CD4-positive, CD25-positive, alpha-beta regulatory T cell (primary cell): Measurements from ENCODE around the gene CACNA1B. TPM values are rescaled to one million over a fixed set of nuclear protein-coding genes. Genes with fewer than 3 reads are reported as not detected.
"Not testable (repeated sequence)": the region's sequence is repeated elsewhere in the genome, so short reads cannot be mapped to it uniquely, and the experiment has no call there.

Source experiments
- ATAC-seq, 2 donors: fragments of 150-1000 bp; cut with Tn5 transposase; one replicate each; pipeline ENCODE4 v1.10.0; 2021; ENCODE audit warnings: low read depth in 2 of 2, moderate number of reproducible peaks in 2 of 2, moderate library complexity in 1 of 2
- DNase-seq, 3 donors: peaks; one replicate each; pipeline versions ENCODE4 v3.0.0 to v3.0.0-alpha.2; 2012 to 2022; ENCODE audit warnings: mixed read lengths in 1 of 3
- H3K27ac ChIP-seq: one replicate; pipeline ENCODE4 v1.7.0; 2013; ENCODE audit warnings: mild to moderate bottlenecking, low read length; ENCODE audit not compliant: insufficient read depth, poor library complexity, severe bottlenecking
- H3K27me3 ChIP-seq: one replicate; pipeline ENCODE4 v1.7.0; 2013; ENCODE audit warnings: low read length; ENCODE audit not compliant: control insufficient read depth, insufficient read depth
- H3K36me3 ChIP-seq: one replicate; pipeline ENCODE4 v1.7.0; 2013; ENCODE audit warnings: mild to moderate bottlenecking, low read length, moderate library complexity; ENCODE audit not compliant: control insufficient read depth, insufficient read depth
- H3K4me1 ChIP-seq: 2 replicates; pipeline ENCODE4 v1.7.0; 2013; ENCODE audit warnings: mild to moderate bottlenecking, low read length; ENCODE audit not compliant: insufficient read depth, control insufficient read depth, poor library complexity, severe bottlenecking
- H3K4me3 ChIP-seq: one replicate; pipeline ENCODE4 v1.7.0; 2013; ENCODE audit warnings: low read depth, mild to moderate bottlenecking, low read length, moderate library complexity
- H3K9me3 ChIP-seq, 2 experiments: 1 replicate in 1 of 2; 2 replicates in 1 of 2; pipeline ENCODE4 v1.7.0; 2013; ENCODE audit warnings: low read length in 2 of 2, mild to moderate bottlenecking in 1 of 2, moderate library complexity in 1 of 2; ENCODE audit not compliant: control insufficient read depth in 2 of 2
- H3K27ac Mint-ChIP-seq, 3 donors: one replicate each; pipeline ENCODE4 v1.8.0; 2020 to 2022; ENCODE audit warnings: mild to moderate bottlenecking in 3 of 3, mixed read lengths in 3 of 3, moderate library complexity in 2 of 3
- H3K27me3 Mint-ChIP-seq: one replicate; pipeline ENCODE4 v1.8.0; 2022; ENCODE audit warnings: mild to moderate bottlenecking, mixed read lengths
- H3K36me3 Mint-ChIP-seq: one replicate; pipeline ENCODE4 v1.8.0; 2020; ENCODE audit warnings: mixed read lengths
- H3K4me1 Mint-ChIP-seq, 4 donors: one replicate each; pipeline ENCODE4 v1.8.0; 2020 to 2022; ENCODE audit warnings: mixed read lengths in 4 of 4, mild to moderate bottlenecking in 1 of 4
- H3K4me3 Mint-ChIP-seq, 4 donors: one replicate each; pipeline ENCODE4 v1.8.0; 2020 to 2022; ENCODE audit warnings: mild to moderate bottlenecking in 4 of 4, mixed read lengths in 4 of 4, moderate library complexity in 3 of 4
- H3K9me3 Mint-ChIP-seq, 7 donors: one replicate each; pipeline ENCODE4 v1.8.0; 2020 to 2022; ENCODE audit warnings: mixed read lengths in 7 of 7, mild to moderate bottlenecking in 3 of 7, moderate library complexity in 2 of 7
- polyA plus RNA-seq, 4 donors: library from polyadenylated mRNA; unstranded; fragments of 300-500 nt; fragmentation: Illumina TruSeq; gene quantifications; one replicate each; pipeline ENCODE4 v1.2.3, GENCODE V29; 2021
- total RNA-seq: library from RNA; stranded (reverse); gene quantifications from one replicate; pipeline ENCODE4 v1.2.3, GENCODE V29; 2022

The CACNA1B gene
- total and polyA plus RNA-seq, 5 donors from 2014 or later: not detected

GRCh38 chr9:137884547-137884946 is 7.0 kb downstream of the CACNA1B start:
- not testable (repeated sequence) for H3K27ac ChIP-seq, H3K9me3 Mint-ChIP-seq, H3K4me1 ChIP-seq, H3K36me3 ChIP-seq, H3K4me1 Mint-ChIP-seq, H3K27ac Mint-ChIP-seq, H3K9me3 ChIP-seq, H3K4me3 Mint-ChIP-seq, ATAC-seq, H3K36me3 Mint-ChIP-seq, H3K27me3 Mint-ChIP-seq, H3K27me3 ChIP-seq, DNase-seq, H3K4me3 ChIP-seq

- not testable (repeated sequence) for H3K4me1 ChIP-seq, H3K9me3 ChIP-seq, H3K36me3 Mint-ChIP-seq, H3K4me3 Mint-ChIP-seq, H3K27ac ChIP-seq, H3K27me3 ChIP-seq, ATAC-seq, H3K9me3 Mint-ChIP-seq, H3K4me1 Mint-ChIP-seq, H3K4me3 ChIP-seq, H3K27ac Mint-ChIP-seq, DNase-seq, H3K27me3 Mint-ChIP-seq, H3K36me3 ChIP-seq
Observed at GRCh38 chr9:137885121-137885520, 7.5 kb downstream of the CACNA1B start.

- not testable (repeated sequence) for H3K9me3 ChIP-seq, ATAC-seq, H3K36me3 Mint-ChIP-seq, H3K36me3 ChIP-seq, H3K27ac ChIP-seq, H3K4me3 ChIP-seq, H3K4me3 Mint-ChIP-seq, H3K27me3 Mint-ChIP-seq, H3K4me1 ChIP-seq, H3K27ac Mint-ChIP-seq, H3K9me3 Mint-ChIP-seq, H3K4me1 Mint-ChIP-seq, DNase-seq, H3K27me3 ChIP-seq
Observed at GRCh38 chr9:137888621-137889020, 11.0 kb downstream of the CACNA1B start.

GRCh38 chr9:137889966-137890365 is 12.4 kb downstream of the CACNA1B start:
- not testable (repeated sequence) for H3K27ac Mint-ChIP-seq, ATAC-seq, H3K36me3 ChIP-seq, H3K27ac ChIP-seq, H3K27me3 ChIP-seq, H3K9me3 ChIP-seq, H3K4me1 Mint-ChIP-seq, H3K4me3 ChIP-seq, H3K36me3 Mint-ChIP-seq, H3K27me3 Mint-ChIP-seq, H3K4me1 ChIP-seq, DNase-seq, H3K9me3 Mint-ChIP-seq, H3K4me3 Mint-ChIP-seq

GRCh38 chr9:137890768-137891587 is 13.4 kb downstream of the CACNA1B start:
- not testable (repeated sequence) for H3K36me3 Mint-ChIP-seq, H3K9me3 ChIP-seq, H3K4me3 ChIP-seq, ATAC-seq, H3K9me3 Mint-ChIP-seq, DNase-seq, H3K4me1 ChIP-seq, H3K4me3 Mint-ChIP-seq, H3K4me1 Mint-ChIP-seq, H3K27me3 Mint-ChIP-seq, H3K27ac ChIP-seq, H3K36me3 ChIP-seq, H3K27ac Mint-ChIP-seq, H3K27me3 ChIP-seq

GRCh38 chr9:137891588-137892423 is 14.2 kb downstream of the CACNA1B start:
- H3K27ac Mint-ChIP-seq: no peak overlapping the region

GRCh38 chr9:137892424-137893191 is 15.0 kb downstream of the CACNA1B start:
- H3K36me3 ChIP-seq: no peaks in the 10 kb centered on the region
- Mint-ChIP-seq H3K4me1 (no peaks in the 10 kb centered on the region), H3K27me3 (no peaks in the 10 kb centered on the region), H3K9me3 (no peaks in the 10 kb centered on the region), H3K27ac (no peak overlapping the region), H3K4me3 (no peak overlapping the region), H3K36me3 (no peaks in the 10 kb centered on the region)
- ATAC-seq (no peak), DNase-seq (no peak)
- H3K27ac ChIP-seq: no peak overlapping the region
- H3K27me3 ChIP-seq: no peaks in the 10 kb centered on the region
- H3K9me3 ChIP-seq: no peaks in the 10 kb centered on the region
- H3K4me1 ChIP-seq: no peaks in the 10 kb centered on the region
- no peak overlapping the region for H3K4me3 ChIP-seq

More at GRCh38 chr9:137891588-137892423, 14.2 kb downstream of the CACNA1B start:
- Mint-ChIP-seq H3K27me3 (no peaks in the 10 kb centered on the region), H3K36me3 (no peaks in the 10 kb centered on the region), H3K4me1 (no peaks in the 10 kb centered on the region), H3K9me3 (no peaks in the 10 kb centered on the region), H3K4me3 (peak overlapping the region in 1 of 4 donors; percentile 63)
- no peak overlapping the region for H3K27ac ChIP-seq
- H3K36me3 ChIP-seq: no peaks in the 10 kb centered on the region
- DNase-seq (no peak), ATAC-seq (no peak)
- H3K27me3 ChIP-seq: no peaks in the 10 kb centered on the region
- no peaks in the 10 kb centered on the region for H3K9me3 ChIP-seq
- no peaks in the 10 kb centered on the region for H3K4me1 ChIP-seq
- H3K4me3 ChIP-seq: no peak overlapping the region
